ENCODE measurements around the gene KCNAB1.
"Not testable (repeated sequence)": the region's sequence is repeated elsewhere in the genome, so short reads cannot be mapped to it uniquely, and the experiment has no call there.

Gene KCNAB1

DNA sequence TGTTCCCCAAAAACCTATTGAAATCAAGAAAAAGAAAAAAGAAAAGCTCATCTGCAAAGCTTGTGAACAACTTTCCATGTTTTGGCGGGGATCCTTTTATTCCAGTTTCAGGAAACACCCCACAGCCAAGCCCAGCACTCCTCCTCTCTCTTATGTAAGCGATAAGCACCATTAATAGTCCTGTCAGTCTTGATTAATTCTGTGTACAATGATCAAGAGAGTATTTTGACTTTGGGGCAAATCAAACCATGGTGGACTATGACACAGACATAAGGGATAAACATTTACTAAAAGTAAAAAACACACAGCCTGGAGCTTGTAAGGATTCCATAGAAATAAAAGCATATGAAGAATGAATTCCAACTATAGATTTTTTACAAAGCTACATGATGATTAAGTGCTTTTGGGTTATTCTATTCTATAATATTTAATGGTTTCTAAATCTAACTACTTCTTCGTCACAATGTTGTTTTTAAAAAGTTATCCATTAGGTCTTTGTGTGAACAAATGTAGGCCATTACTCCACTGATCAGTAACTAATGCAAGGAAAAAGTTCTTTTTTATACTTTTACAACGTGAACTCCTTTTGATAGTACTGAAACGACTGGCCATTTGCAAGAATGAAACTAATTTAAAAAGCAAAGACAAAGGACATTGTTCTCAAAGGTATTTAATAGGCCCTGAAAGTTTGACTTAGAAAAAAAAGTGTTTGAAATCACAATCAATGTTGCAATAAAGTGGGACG is 106.5 kb downstream of the KCNAB1 start:
- no peak for DNase-seq

DNA sequence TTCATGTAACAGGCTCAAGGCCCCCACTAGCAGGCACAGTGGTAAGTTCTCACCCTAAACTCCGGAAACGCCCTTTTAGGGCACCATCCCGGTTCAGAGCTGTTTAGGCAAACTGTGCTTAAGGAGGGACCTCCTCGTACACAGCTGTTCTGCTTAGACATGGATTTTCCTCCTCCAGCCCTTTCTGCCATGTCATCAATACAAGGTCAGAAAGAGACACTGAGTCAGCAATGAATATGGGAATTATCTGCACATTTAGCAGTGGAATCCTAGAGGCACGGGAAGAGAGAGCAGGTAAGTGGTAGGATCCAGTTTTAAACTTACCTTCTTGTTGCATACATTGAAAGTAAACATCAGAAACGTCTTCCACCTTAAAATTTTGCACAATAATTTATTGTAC is 107.3 kb downstream of the KCNAB1 start:
- no peak for DNase-seq

DNA sequence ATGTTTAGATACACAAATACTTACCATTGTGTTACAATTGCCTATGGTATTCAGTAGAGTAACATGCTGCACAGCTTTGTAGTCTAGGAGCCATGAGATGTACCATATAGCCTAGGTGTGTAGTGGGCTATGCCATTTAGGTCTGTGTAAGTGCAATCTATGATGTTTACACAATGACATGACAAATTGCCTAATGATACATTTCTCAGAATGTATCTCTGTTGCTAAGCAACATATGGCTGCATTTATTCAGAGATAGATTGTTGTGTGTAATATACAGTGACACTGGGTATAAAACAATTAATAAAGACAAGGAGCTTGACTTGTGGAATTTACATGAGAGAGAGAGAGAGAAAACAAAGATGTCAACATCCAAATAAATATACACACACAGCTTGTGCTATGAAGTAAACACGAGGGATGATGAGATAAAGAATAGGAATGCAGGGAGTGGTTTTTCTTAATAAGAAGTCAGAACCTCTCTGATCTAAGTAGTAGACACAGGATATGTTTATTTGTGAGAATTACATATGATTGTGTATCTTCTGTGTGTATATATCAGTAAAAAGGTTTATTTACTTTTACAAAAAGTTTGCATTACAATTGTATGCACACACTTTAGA is 110.0 kb downstream of the KCNAB1 start:
- DNase-seq: no peak

DNA sequence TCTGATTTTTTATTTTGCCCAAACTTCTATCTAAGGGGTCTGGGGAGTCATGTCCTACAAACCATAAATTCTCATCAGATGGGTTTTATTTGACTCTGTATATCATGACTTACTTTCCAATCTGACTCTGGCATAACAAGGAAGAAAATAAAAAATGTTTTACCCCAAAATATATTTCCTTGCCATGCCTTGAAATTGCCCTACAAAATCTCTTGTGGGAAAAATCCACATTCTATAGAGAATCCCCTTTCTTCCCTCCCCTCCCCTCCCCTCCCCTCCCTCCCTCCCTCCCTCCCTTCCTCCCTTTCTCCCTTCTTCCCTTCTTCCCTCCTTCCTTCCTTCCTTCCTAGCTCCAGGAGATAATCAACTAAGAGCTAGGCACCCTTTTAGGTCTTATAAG is 110.8 kb downstream of the KCNAB1 start:
- DNase-seq: not testable (repeated sequence)

DNA sequence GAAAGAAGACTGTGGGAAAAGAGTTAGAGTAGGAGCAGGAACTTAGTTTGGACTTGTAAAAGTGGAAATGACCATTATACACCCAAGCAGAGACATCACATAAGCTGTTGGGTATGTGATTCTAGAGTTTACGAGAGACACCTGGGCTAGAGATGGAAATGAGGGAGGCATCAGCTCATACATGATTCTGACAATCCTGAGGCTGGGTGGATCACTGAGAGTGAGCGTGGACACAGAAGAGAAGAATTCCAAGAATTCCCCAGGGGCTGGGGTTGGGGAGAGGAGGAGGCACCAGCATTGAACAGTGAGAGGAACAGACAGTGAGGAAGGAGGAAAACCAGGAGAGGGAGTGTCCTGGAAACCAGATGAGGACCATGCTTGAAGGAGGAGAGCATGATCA is 113.5 kb downstream of the KCNAB1 start:
- DNase-seq: no peak

DNA sequence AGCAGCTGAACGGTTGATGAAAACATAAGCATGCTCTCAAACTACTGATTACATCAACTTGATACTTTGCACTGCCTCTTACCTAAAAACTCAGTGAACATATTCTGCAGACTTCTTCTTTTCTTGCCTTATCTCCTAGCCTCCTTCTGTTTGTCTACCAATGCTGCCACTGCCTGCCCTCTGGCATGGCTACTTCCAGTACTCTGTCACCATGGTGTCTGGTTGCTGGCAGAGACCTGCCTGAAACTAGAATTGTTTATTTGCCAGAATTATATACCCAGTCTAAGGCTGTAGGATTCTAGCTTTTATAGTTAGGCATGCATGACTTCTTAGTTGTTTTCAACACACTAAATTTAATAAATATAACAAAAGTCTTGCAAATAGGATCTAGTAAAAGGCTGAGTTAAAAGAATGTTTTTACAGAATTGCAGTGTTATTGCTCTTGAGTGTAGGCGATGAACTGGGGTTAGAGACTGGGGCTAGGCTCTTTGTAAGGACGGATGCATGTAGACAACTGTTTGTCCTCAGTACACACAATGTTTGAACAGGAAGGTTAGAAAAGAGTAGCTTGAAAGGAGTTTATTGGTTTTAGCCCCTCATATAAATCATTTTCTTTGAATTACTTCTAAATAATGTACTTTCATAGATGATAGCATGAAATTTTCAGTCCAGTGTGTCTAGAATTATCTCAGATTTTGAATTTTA is 116.3 kb downstream of the KCNAB1 start:
- DNase-seq: no peak

DNA sequence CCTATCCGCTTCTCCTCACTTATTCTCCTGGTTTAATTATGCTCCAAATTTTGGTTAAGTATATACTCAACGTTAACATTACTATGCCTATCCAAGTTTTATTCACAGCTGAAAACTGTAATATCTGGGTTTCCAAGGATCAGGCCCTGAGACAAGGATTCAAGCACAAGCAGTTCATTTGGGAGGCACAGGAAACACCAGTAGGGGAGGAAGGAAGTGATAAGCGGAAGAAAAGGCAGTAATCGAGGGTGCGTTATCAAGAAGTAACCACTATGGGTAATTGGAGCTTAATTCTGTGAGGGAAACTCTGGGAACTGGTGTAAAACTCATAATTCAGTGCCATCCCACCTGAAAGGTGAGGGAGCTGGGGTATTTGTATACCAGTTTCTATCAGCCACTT is 120.3 kb downstream of the KCNAB1 start:
- DNase-seq: peak in 1 of 3 donors; percentile 2

DNA sequence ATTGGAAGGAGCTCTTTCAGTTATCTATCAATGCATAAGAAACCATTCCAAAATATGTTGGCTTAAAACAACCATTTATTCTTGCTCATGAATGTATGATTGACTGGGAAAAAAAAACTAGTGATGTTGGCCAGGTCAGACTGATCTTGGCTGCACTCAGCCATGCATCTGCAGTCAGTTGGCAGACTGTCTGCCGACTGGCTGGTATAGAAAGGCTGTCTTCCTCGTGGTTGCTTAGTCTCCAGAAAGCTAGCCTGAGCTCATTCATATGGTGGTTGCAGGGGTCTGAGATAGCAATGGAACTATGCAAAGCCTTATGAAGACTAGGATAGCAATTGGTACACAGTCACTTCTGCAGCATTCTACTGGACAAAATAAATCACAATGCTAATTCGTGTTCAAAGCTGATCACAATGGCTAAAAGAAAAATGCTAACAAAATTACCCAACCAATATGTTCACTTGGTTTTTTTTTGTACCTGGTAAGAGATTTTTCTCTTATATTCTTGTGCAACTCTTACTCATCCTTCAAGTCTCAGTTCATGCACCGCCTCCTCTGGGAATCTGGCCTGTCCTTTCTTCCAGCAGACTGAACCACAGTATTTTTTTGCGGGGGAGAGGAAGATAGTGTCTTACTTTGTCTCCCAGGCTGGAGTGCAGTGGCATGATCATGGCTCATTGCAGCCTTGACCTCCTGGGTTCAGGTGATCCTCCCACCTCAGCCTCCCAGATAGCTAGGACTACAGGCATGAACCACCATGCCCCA is 126.8 kb downstream of the KCNAB1 start:
- DNase-seq: no peak

DNA sequence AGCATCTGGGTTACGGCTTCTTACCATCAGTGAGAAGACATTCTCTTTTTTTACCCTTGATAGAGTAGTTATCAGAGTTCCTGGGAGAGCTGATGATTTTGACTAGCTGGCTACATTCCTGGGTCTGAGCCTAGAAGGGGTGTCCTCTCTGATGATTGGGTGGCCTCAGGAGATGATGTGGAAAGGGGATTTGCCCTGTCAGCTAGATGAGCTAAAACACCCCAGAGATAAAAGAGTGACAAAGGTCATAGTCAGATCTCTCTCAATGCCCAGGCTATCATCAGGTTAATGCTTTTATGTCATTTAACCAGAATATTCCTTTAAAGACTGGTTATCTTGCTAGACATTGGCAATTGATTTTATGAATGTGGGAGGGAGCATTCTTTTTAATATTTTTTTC is 130.2 kb downstream of the KCNAB1 start:
- DNase-seq: no peak

DNA sequence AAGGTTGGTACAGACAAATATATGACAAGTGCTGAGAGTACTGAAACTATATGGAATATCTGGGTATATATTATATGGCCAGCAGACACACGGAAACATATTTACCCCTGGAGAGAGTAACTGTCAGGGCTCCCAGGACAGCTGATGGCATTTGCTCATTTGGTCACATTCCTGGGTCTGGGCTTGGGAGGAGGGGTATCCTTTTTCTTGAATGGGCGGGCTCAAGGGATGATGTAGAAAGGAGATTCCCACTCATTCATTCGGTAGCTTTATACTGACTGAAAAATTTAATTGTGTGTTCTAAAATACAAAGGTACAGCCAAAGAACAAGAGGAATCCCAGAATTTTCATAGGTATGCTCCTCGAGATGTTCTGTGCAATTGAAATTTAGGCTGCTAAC is 131.0 kb downstream of the KCNAB1 start:
- DNase-seq: no peak

DNA sequence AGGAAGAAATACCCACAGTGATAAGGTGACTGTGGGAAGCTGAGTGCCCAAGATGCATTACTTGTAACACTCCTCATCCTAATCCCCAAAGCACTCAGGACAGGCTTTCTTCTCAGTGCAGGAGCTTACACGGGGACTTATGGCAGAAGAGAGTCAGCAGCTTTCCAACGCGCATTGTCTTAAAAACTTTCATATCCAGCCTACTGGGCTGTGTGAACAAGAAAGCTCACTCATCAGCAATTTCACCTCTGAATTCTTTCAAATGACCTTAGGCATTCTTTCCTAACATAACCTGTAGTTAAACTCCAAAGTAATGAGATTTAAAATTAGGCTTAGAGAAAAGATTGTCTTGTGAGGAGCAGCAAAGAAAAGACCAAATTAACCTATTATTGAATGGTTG is 132.3 kb downstream of the KCNAB1 start:
- no peak for DNase-seq

DNA sequence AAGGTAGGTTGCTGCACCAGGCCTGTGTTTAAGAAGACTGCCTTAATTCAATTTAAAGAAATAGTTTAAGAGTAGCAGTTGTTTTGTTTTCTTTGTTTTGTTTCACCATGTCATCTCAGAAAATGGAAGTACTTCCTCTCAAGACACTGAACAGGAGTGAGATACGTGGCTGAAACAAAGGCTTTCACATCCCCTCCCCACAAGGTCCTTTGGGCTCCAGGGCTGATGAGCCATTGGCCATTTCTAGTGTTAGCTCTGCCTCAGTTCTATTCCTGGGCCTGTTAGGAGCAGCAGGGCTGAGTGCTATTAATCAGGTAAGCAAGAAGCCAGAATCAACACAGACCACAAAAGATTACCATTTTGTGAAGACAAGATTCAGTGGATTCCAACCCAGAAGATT is 132.8 kb downstream of the KCNAB1 start:
- no peak for DNase-seq

DNA sequence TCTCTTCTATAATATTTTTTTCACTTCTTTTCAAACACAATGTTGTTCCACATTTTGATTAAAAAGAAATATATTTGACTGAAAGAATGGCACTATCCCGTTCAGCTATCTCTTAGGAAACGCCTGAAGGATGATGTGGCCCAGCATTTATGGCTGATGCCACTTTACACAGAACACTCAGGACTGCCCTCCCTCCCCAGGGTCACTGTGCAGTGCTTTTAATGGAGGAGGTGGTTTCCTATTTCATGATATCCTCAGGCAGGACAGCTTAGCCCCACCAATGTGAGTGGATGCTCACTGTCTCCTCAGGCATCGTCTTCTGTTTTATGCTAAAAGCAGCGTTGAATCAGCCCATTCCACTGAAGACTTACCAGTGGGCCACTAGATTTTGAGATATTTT is 135.9 kb downstream of the KCNAB1 start:
- no peak for DNase-seq

DNA sequence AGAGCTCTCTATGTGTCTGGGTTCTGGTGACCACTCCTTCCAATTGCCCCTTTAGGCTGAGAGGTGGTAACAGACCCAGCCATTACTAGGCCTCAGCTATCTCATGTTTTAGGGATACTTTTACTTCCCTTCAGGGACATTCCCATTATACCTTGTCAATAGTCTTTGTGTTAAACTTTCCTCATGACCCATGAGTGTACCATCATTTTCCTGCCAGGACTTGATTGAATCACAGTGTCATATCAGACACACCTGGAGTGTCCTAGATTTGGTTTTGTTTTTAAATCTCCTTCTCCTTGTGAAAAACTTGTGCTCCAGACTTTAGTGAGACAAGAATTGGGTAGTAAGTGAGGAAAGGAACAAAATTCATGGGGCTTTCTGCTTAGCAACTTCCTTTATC is 136.6 kb downstream of the KCNAB1 start:
- DNase-seq: no peak

DNA sequence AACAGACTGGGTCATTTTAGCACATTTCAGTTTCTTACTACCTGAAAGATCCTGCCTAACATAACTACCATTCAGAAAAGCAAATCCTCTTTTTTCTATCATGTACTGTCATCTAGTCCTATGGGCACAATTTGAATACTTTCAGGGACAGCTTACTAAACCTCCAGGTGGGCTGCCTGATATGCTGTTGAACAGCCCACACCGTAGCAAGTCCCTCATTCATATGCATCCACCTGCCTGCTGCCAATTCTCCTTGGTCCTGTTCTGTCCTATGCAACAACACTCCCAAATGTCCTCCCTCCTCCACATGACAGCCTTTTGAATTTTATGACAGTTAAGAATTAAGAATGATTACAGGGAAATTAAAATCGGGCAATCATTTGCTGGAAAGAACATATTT is 137.9 kb downstream of the KCNAB1 start:
- no peak for DNase-seq

DNA sequence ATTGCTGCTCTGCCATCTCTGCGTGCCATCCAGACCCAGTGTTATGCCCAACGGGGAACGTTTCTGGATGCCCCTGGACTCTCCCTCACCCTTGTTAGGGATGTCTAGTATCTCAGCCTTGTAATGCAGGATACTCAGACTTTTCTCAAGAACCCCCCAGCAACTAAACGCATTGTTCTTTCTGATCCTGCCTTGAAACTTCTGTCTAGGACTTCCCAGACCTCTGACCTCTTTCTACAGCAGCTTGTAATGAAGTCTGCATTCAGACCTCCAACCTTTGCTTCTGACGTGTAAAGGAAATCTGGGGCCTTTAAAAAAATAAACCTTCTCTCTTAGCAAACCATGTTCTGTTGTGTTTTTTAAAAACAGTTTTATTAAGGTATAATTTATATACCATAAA is 139.5 kb downstream of the KCNAB1 start:
- no peak for DNase-seq

DNA sequence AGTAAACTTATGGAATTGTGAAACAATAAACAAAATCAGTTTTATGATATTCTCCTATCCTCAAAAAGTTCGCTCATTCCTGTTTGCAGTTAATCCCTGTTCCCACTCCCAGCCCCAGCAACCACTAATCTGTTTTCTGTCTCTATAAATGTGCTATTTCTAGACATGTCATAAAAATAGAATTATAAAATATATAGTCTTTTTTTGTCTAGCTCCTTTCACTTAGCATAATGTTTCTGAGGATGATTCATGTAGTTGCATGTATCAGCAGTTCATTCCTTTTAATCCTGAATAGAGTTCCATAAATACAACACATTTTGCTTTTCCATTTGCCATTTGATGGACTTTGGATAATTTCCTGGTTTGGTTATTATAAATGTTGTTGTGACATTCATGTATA is 140.0 kb downstream of the KCNAB1 start:
- DNase-seq: no peak

DNA sequence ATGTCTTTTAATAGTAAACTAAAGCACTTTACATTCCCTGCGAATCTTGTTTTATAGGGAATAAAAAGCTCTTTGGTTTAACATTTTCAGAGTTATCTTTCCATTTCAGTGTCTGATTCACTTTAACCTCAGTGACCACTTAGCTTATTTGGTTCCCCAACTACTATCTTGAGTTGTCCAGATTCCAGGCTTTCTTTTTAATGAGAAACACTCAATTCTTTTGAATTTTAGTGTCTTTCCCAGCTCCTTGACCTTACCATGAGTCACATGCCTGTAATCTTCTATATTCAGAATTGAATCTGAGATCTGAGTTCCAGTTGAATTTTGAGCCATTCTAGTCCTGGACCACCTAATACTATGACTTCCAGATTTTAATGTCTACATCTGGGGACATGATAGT is 144.4 kb downstream of the KCNAB1 start:
- no peak for DNase-seq

DNA sequence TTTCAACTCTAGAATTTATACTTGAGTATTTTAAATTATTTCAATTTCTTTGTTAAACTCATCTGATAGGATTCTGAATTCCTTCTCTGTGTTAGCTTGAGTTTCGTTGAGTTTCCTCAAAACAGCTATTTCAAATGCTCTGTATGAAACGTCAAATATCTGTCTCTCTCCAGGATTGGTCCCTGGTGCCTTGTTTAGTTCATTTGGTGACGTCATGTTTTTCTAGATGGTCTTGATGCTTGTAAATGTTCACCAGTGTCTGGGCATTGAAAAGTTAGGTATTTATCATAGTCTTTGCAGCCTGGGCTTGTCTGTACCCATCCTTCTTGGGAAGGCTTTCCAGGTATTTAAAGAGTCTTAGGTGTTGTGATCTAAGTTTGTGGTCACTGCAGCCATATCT is 151.1 kb downstream of the KCNAB1 start:
- DNase-seq: no peak

DNA sequence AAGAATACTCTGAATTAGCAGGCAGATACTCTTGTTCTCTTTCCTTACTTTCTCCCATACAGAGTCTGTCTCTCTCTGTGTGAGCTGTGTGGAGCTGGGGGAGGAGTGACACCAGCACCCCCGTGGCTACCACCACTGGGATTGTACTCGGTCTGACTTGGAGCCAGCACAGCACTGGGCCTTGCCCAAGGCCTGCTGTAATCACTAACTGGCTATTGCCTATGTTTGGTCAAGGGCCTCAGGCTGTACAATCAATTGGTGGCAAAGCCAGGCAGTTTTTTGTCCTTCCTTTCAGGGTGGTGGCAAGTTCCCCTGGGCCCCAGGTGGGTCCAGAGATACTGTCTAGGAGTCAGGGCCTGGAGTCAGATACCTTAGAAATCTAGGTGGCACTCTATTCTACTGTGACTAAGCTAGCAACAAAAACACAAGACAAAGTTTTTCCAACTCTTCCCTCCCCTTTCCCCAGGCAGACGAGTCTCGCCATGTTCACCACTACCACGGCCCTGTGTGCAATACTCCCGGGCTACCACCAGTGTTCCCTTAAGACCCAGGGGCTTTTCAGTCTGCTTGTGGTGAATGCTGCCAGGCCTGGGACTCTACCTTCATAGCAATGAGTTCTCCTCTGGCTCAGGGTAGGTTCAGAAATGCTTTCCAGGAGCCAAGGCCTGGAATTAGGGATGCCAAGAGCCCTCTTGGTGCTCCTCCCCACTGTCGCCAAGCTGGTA is 151.8 kb downstream of the KCNAB1 start:
- DNase-seq: no peak

DNA sequence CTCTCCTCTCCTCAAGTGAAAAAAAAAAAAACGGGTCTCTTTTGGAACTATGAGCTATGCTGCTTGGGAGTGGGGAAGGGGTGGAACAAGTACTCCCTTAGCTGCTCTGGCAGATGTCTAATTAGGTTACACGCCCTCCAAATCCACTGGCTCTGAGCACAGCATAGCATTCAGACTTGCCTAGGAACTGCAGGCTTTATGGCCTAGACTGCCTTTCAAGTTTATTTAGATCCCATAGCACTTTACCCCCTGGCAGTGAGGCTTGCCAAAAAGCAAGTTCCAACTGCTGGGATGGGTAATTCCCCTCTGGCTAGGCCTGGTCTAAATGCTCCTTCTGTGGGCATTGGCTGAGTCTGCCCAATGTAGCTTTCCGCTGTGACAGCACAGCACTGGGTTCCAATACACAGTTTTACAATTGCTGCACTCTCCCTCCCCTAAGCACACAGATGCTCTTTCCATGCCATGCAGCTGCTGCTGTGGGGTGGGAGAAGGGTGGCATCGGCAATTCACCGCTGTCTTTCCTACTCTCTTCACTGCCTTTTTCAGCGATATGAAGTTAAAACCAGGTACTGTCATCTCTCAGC is 152.8 kb downstream of the KCNAB1 start:
- no peak for DNase-seq

DNA sequence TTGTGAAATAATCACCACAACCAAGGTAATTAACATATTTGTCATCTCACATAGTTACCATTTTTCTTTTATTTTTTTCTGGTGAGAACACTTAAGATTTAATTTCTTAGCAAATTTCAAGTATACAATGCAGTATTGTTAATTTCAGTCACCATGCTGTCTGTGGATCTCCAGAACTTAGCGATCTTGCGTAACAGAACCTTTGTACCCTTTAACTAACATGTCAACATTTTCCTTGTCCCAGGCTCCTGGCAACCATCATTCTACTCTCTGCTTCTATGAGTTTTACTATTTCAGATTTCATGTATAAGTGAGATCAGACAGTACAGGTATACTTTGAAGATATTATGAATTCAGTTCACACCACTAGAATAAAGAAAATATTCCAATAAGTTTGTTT is 154.4 kb downstream of the KCNAB1 start:
- DNase-seq: no peak
